Neural crest cell (in vitro differentiated cells): ENCODE data around the gene AUH. TPM values are rescaled to one million over a fixed set of nuclear protein-coding genes. Genes with fewer than 3 reads are reported as not detected.

Experiments
- DNase-seq: peaks from one replicate; pipeline ENCODE4 v3.0.0; 2021; ENCODE audit warnings: low read depth, mixed read lengths, low spot score
- H3K27ac Mint-ChIP-seq: one replicate; pipeline ENCODE4 v1.8.0; 2021; ENCODE audit warnings: mild to moderate bottlenecking, mixed read lengths; ENCODE audit not compliant: unreplicated experiment
- H3K27me3 Mint-ChIP-seq: 2 replicates; pipeline ENCODE4 v1.8.0; 2021; ENCODE audit warnings: low read depth, mild to moderate bottlenecking, mixed read lengths
- H3K36me3 Mint-ChIP-seq: 2 replicates; pipeline ENCODE4 v1.8.0; 2021; ENCODE audit warnings: low read depth, mild to moderate bottlenecking, mixed read lengths
- H3K4me1 Mint-ChIP-seq: 2 replicates; pipeline ENCODE4 v1.8.0; 2021; ENCODE audit warnings: mixed read lengths
- H3K4me3 Mint-ChIP-seq: one replicate; pipeline ENCODE4 v1.8.0; 2021; ENCODE audit warnings: mild to moderate bottlenecking, mixed read lengths
- H3K9me3 Mint-ChIP-seq: 2 replicates; pipeline ENCODE4 v1.8.0; 2021; ENCODE audit warnings: mixed read lengths
- total RNA-seq: library from RNA; stranded (reverse); gene quantifications from 2 replicates; pipeline ENCODE4 v1.2.1, GENCODE V29; 2021
- TF ChIP-seq, protein P1 (sequence below): fragments of 200-600 bp; sonication (generic); conservative IDR thresholded peaks from 2 replicates; pipeline ENCODE4 v1.5.0; 2021; ENCODE audit warnings: antibody characterized with exemption, mild to moderate bottlenecking

AUH gene
- total RNA-seq, 1 donor from 2014 or later, result 10.8 TPM

- Mint-ChIP-seq H3K4me1 (no peaks in the 10 kb centered on the region), H3K27me3 (no peaks in the 10 kb centered on the region), H3K9me3 (no peaks in the 10 kb centered on the region), H3K36me3 (peaks cover 4% of the 10 kb centered on the region), H3K4me3 (no peak overlapping the region), H3K27ac (no peak overlapping the region)
- DNase-seq, result no peak
- TF ChIP-seq, protein P1, sequence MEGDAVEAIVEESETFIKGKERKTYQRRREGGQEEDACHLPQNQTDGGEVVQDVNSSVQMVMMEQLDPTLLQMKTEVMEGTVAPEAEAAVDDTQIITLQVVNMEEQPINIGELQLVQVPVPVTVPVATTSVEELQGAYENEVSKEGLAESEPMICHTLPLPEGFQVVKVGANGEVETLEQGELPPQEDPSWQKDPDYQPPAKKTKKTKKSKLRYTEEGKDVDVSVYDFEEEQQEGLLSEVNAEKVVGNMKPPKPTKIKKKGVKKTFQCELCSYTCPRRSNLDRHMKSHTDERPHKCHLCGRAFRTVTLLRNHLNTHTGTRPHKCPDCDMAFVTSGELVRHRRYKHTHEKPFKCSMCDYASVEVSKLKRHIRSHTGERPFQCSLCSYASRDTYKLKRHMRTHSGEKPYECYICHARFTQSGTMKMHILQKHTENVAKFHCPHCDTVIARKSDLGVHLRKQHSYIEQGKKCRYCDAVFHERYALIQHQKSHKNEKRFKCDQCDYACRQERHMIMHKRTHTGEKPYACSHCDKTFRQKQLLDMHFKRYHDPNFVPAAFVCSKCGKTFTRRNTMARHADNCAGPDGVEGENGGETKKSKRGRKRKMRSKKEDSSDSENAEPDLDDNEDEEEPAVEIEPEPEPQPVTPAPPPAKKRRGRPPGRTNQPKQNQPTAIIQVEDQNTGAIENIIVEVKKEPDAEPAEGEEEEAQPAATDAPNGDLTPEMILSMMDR, result no peak
Measured at GRCh38 chr9:91265514-91265913, 96.2 kb downstream of the AUH start.

DNA sequence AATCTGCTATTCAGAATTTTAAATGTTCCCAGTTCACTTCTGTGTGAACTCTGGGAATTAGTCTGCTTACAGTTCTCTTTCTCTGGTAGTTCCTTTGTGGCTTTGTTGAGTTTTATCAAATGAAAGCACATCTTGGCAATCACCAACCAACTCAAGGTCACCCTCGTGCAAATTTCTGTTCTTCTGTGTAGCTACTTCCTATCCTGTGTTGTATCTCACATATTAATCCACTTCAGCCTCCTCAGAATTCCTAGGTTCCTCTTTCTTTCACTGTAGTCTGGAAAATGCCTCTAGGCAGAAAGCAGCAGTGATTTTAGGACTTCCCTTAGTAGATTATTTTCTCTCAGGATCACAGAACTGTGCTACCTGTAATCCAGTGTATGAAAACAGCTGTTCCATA lies 100.3 kb downstream of the AUH start:
- TF ChIP-seq, protein P1, result no peak
- H3K4me3 Mint-ChIP-seq, result no peak overlapping the region
- no peaks in the 10 kb centered on the region for H3K27me3 Mint-ChIP-seq
- no peaks in the 10 kb centered on the region for H3K4me1 Mint-ChIP-seq
- peaks cover 4% of the 10 kb centered on the region for H3K36me3 Mint-ChIP-seq
- no peaks in the 10 kb centered on the region for H3K9me3 Mint-ChIP-seq
- no peak for DNase-seq
- H3K27ac Mint-ChIP-seq, result no peak overlapping the region

GRCh38 chr9:91259162-91259561 lies 102.6 kb downstream of the AUH start:
- peaks cover 4% of the 10 kb centered on the region for H3K36me3 Mint-ChIP-seq
- TF ChIP-seq, protein P1, result no peak
- no peak for DNase-seq
- no peak overlapping the region for H3K4me3 Mint-ChIP-seq
- no peaks in the 10 kb centered on the region for H3K9me3 Mint-ChIP-seq
- H3K27ac Mint-ChIP-seq, result no peak overlapping the region
- no peaks in the 10 kb centered on the region for H3K27me3 Mint-ChIP-seq
- H3K4me1 Mint-ChIP-seq, result no peaks in the 10 kb centered on the region

- H3K27me3 Mint-ChIP-seq, result no peaks in the 10 kb centered on the region
- H3K4me3 Mint-ChIP-seq, result no peak overlapping the region
- no peak overlapping the region for H3K27ac Mint-ChIP-seq
- no peak for DNase-seq
- TF ChIP-seq, protein P1, result no peak
- no peaks in the 10 kb centered on the region for H3K4me1 Mint-ChIP-seq
- no peaks in the 10 kb centered on the region for H3K9me3 Mint-ChIP-seq
- peaks cover 4% of the 10 kb centered on the region for H3K36me3 Mint-ChIP-seq
Measured at GRCh38 chr9:91258451-91258850, 103.3 kb downstream of the AUH start.

GRCh38 chr9:91256235-91256634 lies 105.5 kb downstream of the AUH start:
- no peaks in the 10 kb centered on the region for H3K27me3 Mint-ChIP-seq
- TF ChIP-seq, protein P1, result no peak
- no peak for DNase-seq
- no peak overlapping the region for H3K27ac Mint-ChIP-seq
- peaks cover 4% of the 10 kb centered on the region for H3K36me3 Mint-ChIP-seq
- no peaks in the 10 kb centered on the region for H3K4me1 Mint-ChIP-seq
- no peak overlapping the region for H3K4me3 Mint-ChIP-seq
- no peaks in the 10 kb centered on the region for H3K9me3 Mint-ChIP-seq

- TF ChIP-seq, protein P1, result no peak
- no peaks in the 10 kb centered on the region for H3K36me3 Mint-ChIP-seq
- H3K27me3 Mint-ChIP-seq, result no peaks in the 10 kb centered on the region
- no peaks in the 10 kb centered on the region for H3K9me3 Mint-ChIP-seq
- no peak overlapping the region for H3K4me3 Mint-ChIP-seq
- no peaks in the 10 kb centered on the region for H3K4me1 Mint-ChIP-seq
- no peak overlapping the region for H3K27ac Mint-ChIP-seq
- no peak for DNase-seq
Measured at GRCh38 chr9:91255327-91255726, 106.4 kb downstream of the AUH start.
